Hematopoietic multipotent progenitor cell treated with erythropoietin and hydrocortisone succinate and interleukin-3 and kit ligand, for 4 days (in vitro differentiated cells): Measurements from ENCODE around the gene ABCC11.

Experiments
- DNase-seq: peaks from one replicate; pipeline ENCODE4 v3.0.0-alpha.2; 2015

Gene ABCC11

DNA sequence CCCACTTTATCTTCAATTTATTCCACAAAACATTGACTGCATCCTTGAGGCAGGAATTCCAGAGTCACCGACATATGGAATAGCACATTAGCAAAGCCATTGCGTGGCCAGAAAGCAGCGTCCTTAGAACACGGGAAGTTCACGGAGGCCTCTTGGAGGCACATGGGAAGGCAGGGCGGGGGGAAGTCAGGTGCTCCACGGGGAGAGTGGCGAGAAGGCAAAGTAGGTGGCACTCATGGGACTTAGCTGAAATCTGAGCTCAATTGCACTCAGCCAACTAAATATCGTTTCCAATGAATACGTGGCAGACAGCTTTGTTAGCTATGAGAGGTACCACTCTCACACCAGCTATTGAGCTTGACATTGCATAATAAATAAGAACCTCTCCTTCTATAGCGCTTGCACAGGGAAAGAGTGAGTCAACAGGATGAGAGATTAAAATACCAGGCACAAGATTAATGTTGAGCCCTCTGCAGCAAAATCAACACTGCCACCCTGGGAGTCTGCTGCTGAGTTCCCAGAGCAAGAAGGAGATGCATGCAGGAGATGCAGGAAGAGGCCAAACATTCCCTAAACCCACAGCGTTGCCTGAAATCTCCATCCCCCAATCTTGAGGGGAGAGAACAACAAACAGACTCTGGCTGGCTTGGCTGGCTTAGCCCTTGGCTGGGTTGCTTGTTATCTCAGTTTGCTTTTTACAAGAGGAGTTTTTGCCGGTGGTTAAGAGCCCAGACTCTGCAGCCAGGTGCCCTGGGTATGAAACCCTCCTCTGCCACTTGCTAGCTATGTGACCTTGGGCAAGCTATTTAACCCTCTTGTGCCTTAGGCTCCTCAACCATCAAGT lies 120.3 kb downstream of the ABCC11 start:
- no peak for DNase-seq

DNA sequence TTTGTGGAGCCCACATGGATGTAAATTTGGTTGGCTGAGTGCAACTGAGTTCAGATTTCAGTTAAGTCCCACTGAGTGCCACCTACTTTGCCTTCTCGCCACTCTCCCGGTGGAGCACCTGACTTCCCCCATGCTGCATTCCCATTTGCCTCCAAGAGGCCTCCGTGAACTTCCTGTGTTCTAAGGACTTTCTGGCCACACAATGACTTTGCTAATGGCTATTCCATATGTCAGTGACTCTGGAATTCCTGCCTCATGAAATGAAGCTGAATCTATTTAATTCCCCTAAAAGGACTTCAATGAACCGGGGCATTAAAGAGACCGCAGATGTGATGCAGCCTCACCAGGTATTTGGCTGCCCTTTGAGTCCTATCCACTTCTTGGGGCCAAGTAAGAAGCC lies 121.5 kb downstream of the ABCC11 start:
- no peak for DNase-seq

DNA sequence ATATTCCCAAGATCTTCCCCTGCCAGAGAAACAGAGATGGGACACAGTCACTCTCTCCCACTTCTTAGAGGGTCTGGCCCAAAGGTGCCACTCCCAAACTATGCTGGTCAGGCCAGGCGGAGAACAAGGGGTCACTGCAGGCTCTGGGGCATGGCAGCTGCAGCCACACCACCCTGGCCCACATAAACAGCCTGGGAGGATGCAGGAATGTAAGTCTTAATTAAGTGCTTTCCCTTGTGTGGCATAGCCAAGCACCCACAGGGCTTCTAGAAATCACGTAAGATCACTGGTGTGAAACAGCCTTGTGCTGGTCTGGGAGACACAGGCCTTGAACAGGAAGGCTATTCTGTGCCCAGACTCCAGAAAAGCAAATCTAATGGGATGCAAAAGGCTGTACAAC lies 123.1 kb downstream of the ABCC11 start:
- no peak for DNase-seq

DNA sequence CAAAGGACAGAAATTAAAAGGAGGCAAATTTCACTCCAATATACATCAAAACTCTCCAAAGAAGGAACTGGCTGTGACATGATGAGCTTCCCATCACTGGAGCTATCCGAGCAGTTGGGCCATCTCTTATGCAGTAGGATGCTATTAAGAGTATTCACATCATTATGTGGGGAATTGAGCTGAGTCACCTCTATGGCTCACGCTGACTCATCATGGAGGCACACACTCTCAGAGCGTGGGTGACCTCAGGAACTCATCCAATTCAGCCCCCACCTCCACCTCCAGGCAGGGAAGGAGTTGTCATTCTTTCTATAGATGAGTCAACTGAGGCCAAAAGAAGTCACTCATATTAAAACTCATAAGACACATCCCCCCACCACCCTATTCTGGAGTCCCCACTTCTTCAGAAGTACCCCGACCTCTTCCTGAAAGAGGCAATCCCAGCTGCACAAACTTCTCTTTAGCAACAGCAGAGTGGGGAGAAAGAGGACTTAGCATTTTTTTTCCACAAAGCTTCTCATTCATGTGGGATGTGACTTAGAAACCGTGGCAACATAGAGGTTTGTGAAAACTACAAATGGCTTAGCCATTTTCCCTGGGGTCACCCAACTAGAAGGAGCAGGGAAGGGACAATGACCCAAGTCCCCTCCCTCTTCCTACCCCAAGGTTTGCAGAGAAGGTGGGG lies 124.1 kb downstream of the ABCC11 start:
- DNase-seq, result peak; percentile 15

DNA sequence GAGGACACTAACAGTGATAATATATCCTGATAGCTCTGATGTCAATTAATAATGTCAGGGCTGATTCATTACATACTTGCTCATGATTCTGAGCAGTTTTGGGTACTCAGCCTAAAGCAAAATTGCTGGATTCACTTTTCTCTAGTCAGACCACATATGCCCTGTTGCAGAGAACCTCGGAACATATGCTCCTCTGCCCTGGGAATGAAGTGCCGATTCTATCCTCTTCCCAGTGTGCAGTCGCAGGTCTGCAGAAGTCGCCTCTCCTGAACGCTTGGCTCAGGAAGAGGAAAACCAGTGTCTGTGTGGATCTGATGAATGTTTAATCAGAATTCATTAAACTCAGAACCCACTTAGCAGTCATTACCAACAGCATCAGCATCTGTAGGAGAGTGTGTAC lies 126.1 kb downstream of the ABCC11 start:
- DNase-seq, result no peak

DNA sequence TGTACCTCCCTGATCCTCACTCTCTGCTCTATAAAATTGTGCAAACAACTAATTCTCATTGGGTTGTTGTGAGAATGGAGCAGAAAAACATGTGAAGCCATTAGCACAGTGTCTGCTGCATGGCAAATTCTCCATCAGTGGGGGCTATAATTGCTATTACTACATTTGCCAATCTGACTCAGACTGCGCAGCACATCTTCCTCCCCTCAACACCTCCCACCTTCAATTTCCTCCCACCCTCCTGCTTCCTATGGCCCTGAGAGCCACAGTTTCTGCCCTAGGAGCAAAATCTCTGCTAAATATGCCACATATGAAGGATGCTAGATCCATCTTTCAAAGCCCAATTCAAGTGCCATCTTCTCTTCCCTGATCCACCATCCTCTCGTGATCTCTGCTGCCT lies 128.5 kb downstream of the ABCC11 start:
- no peak for DNase-seq

DNA sequence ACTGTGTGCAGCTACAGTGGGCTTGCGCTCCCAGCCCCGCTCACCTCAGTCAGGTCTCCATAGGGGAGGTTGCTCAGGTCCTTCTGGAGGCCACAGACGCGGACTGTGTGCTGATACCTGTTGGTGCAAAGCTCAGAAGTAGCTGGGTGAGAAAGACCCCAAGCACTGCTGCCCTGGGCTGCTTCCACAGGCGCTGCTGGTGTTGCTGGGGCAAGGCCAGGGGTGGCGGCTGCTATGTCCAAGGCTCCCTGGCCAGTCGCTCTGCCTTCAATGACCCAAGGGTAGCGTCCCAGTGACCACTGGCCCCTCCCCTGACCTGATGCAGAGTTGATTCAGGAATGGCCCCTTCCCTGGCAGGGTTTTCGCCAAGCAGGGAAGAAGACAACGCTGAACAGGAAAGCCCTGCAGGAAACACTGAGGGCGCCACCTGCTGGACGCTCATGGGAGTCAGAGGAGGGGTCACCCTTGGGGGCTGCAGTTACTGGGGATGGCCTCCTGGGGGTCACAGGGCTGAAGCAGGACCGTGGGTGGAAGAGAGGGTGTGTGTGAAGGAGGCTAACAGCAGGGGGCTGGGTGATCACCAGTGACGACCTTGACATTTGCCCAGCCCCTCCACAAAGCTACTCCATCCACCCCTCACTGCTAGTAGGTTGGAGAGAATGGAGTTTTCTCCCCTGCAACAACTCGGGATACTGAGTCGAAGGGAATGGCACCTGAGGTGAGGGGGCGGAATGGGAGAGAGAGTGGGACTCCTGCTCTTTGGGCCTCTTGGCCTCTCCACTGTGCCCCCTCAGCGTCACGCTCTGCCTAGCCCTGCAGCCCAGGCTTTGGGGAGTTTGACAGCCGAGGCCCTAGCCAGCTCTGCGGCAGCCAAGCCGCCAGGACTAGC lies 129.9 kb downstream of the ABCC11 start:
- DNase-seq, result peak; percentile 84
